Right lung (tissue), 10 donors: ENCODE data around the gene EIF4E. TPM values are rescaled to one million over a fixed set of nuclear protein-coding genes. Genes with fewer than 3 reads are reported as not detected.
A peak's percentile ranks its signal among the peaks of the same experiment; 100 is the strongest.

Experiments used
- DNase-seq, 2 donors: peaks; one replicate each; pipeline ENCODE4 v3.0.0-alpha.2; 2013
- long read RNA-seq, 8 donors: transcript quantifications; one replicate each; lab custom pipeline, GENCODE V29; 2026
- polyA plus RNA-seq, 5 donors: library from polyadenylated mRNA; unstranded; fragments of 120-200 nt; gene quantifications; one replicate each; pipeline versions ENCODE4 v1.2.1 to v1.2.3, GENCODE V29; 2013; ENCODE audit warnings: inconsistent platforms in 1 of 5, low replicate concordance in 1 of 5; ENCODE audit not compliant: insufficient read length in 5 of 5, insufficient read depth in 1 of 5

Gene EIF4E
- polyA plus RNA-seq, result 100 to 1,000 TPM in 4 of 5 donors, 10 to 100 TPM in 1; 91.0 to 118 (median 113) TPM
- long read RNA-seq, donor 1, full-length matches to known transcripts, result 48 of 53 reads
- long read RNA-seq, donor 1, partial matches to known transcripts, result 5 of 53 reads
- long read RNA-seq, donor 1, other reads (novel, unspliced or antisense), result 0 of 53 reads
- long read RNA-seq, donor 2, full-length matches to known transcripts, result 21 of 21 reads
- long read RNA-seq, donor 2, partial matches to known transcripts, result 0 of 21 reads
- long read RNA-seq, donor 2, other reads (novel, unspliced or antisense), result 0 of 21 reads
- long read RNA-seq, donor 3, full-length matches to known transcripts, result 23 of 28 reads
- long read RNA-seq, donor 3, partial matches to known transcripts, result 5 of 28 reads
- long read RNA-seq, donor 3, other reads (novel, unspliced or antisense), result 0 of 28 reads
- long read RNA-seq, donor 4, full-length matches to known transcripts, result 17 of 17 reads
- long read RNA-seq, donor 4, partial matches to known transcripts, result 0 of 17 reads
- long read RNA-seq, donor 4, other reads (novel, unspliced or antisense), result 0 of 17 reads
- long read RNA-seq, donor 5, full-length matches to known transcripts, result 28 of 69 reads
- long read RNA-seq, donor 5, partial matches to known transcripts, result 24 of 69 reads
- long read RNA-seq, donor 5, other reads (novel, unspliced or antisense), result 17 of 69 reads
- long read RNA-seq, donor 6, full-length matches to known transcripts, result 20 of 20 reads
- long read RNA-seq, donor 6, partial matches to known transcripts, result 0 of 20 reads
- long read RNA-seq, donor 6, other reads (novel, unspliced or antisense), result 0 of 20 reads
- long read RNA-seq, donor 7, full-length matches to known transcripts, result 12 of 12 reads
- long read RNA-seq, donor 7, partial matches to known transcripts, result 0 of 12 reads
- long read RNA-seq, donor 7, other reads (novel, unspliced or antisense), result 0 of 12 reads
- long read RNA-seq, donor 8, full-length matches to known transcripts, result 16 of 16 reads
- long read RNA-seq, donor 8, partial matches to known transcripts, result 0 of 16 reads
- long read RNA-seq, donor 8, other reads (novel, unspliced or antisense), result 0 of 16 reads

GRCh38 chr4:98928505-98929340 lies at the start of gene EIF4E:
TSS of gene EIF4E (minus strand) at chr4:98929133. CDS start at chr4:98929112, 21 bp downstream.
- peak; percentile 96 to 97 for DNase-seq

GRCh38 chr4:98977557-98977956 lies 48.6 kb upstream of the EIF4E start:
- DNase-seq, result no peak

GRCh38 chr4:98976716-98977115 lies 47.8 kb upstream of the EIF4E start:
- no peak for DNase-seq

- DNase-seq, result no peak
Measured at GRCh38 chr4:98969878-98970785, 41.2 kb upstream of the EIF4E start.

- DNase-seq, result no peak
Measured at GRCh38 chr4:98967786-98968329, 38.9 kb upstream of the EIF4E start.

- DNase-seq, result no peak
Measured at GRCh38 chr4:98966926-98967325, 38.0 kb upstream of the EIF4E start.

- no peak for DNase-seq
Measured at GRCh38 chr4:98963538-98964433, 34.9 kb upstream of the EIF4E start.

GRCh38 chr4:98961770-98962169 lies 32.8 kb upstream of the EIF4E start:
- no peak for DNase-seq

- DNase-seq, result no peak
Measured at GRCh38 chr4:98959411-98959810, 30.5 kb upstream of the EIF4E start.

GRCh38 chr4:98958065-98958464 lies 29.1 kb upstream of the EIF4E start:
- no peak for DNase-seq

- DNase-seq, result no peak
Measured at GRCh38 chr4:98955229-98955628, 26.3 kb upstream of the EIF4E start.

- no peak for DNase-seq
Measured at GRCh38 chr4:98951710-98952109, 22.8 kb upstream of the EIF4E start.

GRCh38 chr4:98950925-98951324 lies 22.0 kb upstream of the EIF4E start:
- no peak for DNase-seq

- no peak for DNase-seq
Measured at GRCh38 chr4:98946359-98946758, 17.4 kb upstream of the EIF4E start.

- no peak for DNase-seq
Measured at GRCh38 chr4:98945297-98945850, 16.4 kb upstream of the EIF4E start.

- peak; percentile 31 to 38 for DNase-seq
Measured at GRCh38 chr4:98939892-98940298, 11.0 kb upstream of the EIF4E start.

GRCh38 chr4:98939438-98939837 lies 10.5 kb upstream of the EIF4E start:
- DNase-seq, result no peak

- no peak for DNase-seq
Measured at GRCh38 chr4:98937986-98938720, 9.2 kb upstream of the EIF4E start.
